DOHH2 (cell line): ENCODE results near the gene RFPL2.
"Not testable (repeated sequence)": the region's sequence is repeated elsewhere in the genome, so short reads cannot be mapped to it uniquely, and the experiment has no call there.

Experiments
- H3F3A ChIP-seq: fragments of 200-600 bp; sonication (generic), shearing (Covaris generic); 2 replicates; pipeline ENCODE4 v1.6.0; 2016; ENCODE audit warnings: antibody characterized with exemption, mild to moderate bottlenecking; ENCODE audit not compliant: control insufficient read depth, insufficient read depth
- H3K27ac ChIP-seq: fragments of 200-600 bp; sonication (generic); 2 replicates; pipeline ENCODE4 v1.5.1; 2014; ENCODE audit warnings: low read depth, mild to moderate bottlenecking, low read length, moderate library complexity
- H3K27me3 ChIP-seq: fragments of 200-600 bp; sonication (generic); 2 replicates; pipeline ENCODE4 v1.6.1; 2014; ENCODE audit warnings: mild to moderate bottlenecking, low read length, mixed read lengths; ENCODE audit not compliant: control insufficient read depth
- H3K36me3 ChIP-seq: fragments of 200-600 bp; sonication (generic); 2 replicates; pipeline ENCODE4 v1.6.1; 2014; ENCODE audit warnings: mild to moderate bottlenecking, low read length, moderate library complexity, mixed read lengths; ENCODE audit not compliant: control insufficient read depth
- H3K4me1 ChIP-seq: fragments of 200-600 bp; sonication (generic); 2 replicates; pipeline ENCODE4 v1.6.1; 2014; ENCODE audit warnings: mild to moderate bottlenecking, low read length, mixed read lengths; ENCODE audit not compliant: control insufficient read depth
- H3K4me2 ChIP-seq: fragments of 200-600 bp; sonication (generic); 2 replicates; pipeline ENCODE4 v1.6.0; 2014; ENCODE audit warnings: mild to moderate bottlenecking, low read length, moderate library complexity
- H3K4me3 ChIP-seq: fragments of 200-600 bp; sonication (generic); 2 replicates; pipeline ENCODE4 v1.5.1; 2014; ENCODE audit warnings: mild to moderate bottlenecking, low read length, mixed read lengths
- H3K79me2 ChIP-seq: fragments of 200-600 bp; sonication (generic); 2 replicates; pipeline ENCODE4 v1.6.1; 2014; ENCODE audit warnings: mild to moderate bottlenecking, low read length, mixed read lengths; ENCODE audit not compliant: control insufficient read depth
- H3K9me2 ChIP-seq: fragments of 200-600 bp; sonication (generic); replicated peaks from 2 replicates; pipeline ENCODE4 v1.6.1; 2014; ENCODE audit warnings: mild to moderate bottlenecking, low read length, mixed read lengths; ENCODE audit not compliant: control insufficient read depth
- H3K9me3 ChIP-seq: fragments of 200-600 bp; sonication (generic); 2 replicates; pipeline ENCODE4 v1.6.1; 2014; ENCODE audit warnings: antibody characterized with exemption, low read length, mixed read lengths; ENCODE audit not compliant: control insufficient read depth, insufficient read depth
- H4K20me1 ChIP-seq: fragments of 200-600 bp; sonication (generic); 2 replicates; pipeline ENCODE4 v1.6.0; 2014; ENCODE audit warnings: low read depth, mild to moderate bottlenecking, antibody characterized with exemption, low read length, moderate library complexity; ENCODE audit not compliant: control insufficient read depth, insufficient read depth
- EZH2phosphoT487 ChIP-seq: fragments of 200-600 bp; sonication (generic); IDR thresholded peaks from 2 replicates; pipeline ENCODE4 v1.6.1; 2017; ENCODE audit warnings: borderline replicate concordance, mild to moderate bottlenecking, antibody characterized with exemption, low read length, moderate library complexity, mixed read lengths
- TF ChIP-seq, protein P1 (sequence below): fragments of 200-600 bp; sonication (generic); IDR thresholded peaks from one replicate; pipeline ENCODE4 v1.5.1; 2014; ENCODE audit warnings: antibody characterized with exemption, mild to moderate bottlenecking, low read depth, low read length; ENCODE audit not compliant: poor library complexity, severe bottlenecking

Gene RFPL2

DNA sequence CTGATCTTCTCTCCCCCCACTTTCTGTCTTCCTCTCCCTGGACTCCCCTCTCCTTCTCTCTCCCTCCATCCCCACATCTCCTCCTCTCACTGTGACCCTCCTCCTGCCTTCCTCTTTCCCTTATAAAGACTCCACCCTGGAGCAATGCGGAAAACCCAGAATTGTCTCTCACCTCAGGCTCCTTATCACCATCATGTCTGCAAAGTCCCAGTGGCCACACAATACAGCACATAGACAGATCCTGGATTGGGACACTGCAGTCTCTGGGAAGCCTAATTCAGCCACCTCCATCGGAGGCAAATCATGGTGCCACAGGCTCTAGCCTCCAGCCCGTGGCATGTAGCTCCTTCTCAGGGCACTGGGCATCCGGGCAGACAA, 2.7 kb downstream of the RFPL2 start:
- Histone ChIP-seq H3K27me3 (no peaks in the 10 kb centered on the region), H3K4me3 (no peak overlapping the region), H3K4me2 (no peak overlapping the region), H3K9me2 (no peaks in the 10 kb centered on the region), H4K20me1 (no peaks in the 10 kb centered on the region), H3K36me3 (no peaks in the 10 kb centered on the region), H3K27ac (no peak overlapping the region), H3K9me3 (no peaks in the 10 kb centered on the region), H3K79me2 (no peaks in the 10 kb centered on the region), H3F3A (no peaks in the 10 kb centered on the region), H3K4me1 (no peaks in the 10 kb centered on the region)
- TF ChIP-seq EZH2phosphoT487, result no peak
- TF ChIP-seq, protein P1, sequence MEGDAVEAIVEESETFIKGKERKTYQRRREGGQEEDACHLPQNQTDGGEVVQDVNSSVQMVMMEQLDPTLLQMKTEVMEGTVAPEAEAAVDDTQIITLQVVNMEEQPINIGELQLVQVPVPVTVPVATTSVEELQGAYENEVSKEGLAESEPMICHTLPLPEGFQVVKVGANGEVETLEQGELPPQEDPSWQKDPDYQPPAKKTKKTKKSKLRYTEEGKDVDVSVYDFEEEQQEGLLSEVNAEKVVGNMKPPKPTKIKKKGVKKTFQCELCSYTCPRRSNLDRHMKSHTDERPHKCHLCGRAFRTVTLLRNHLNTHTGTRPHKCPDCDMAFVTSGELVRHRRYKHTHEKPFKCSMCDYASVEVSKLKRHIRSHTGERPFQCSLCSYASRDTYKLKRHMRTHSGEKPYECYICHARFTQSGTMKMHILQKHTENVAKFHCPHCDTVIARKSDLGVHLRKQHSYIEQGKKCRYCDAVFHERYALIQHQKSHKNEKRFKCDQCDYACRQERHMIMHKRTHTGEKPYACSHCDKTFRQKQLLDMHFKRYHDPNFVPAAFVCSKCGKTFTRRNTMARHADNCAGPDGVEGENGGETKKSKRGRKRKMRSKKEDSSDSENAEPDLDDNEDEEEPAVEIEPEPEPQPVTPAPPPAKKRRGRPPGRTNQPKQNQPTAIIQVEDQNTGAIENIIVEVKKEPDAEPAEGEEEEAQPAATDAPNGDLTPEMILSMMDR, result no peak

DNA sequence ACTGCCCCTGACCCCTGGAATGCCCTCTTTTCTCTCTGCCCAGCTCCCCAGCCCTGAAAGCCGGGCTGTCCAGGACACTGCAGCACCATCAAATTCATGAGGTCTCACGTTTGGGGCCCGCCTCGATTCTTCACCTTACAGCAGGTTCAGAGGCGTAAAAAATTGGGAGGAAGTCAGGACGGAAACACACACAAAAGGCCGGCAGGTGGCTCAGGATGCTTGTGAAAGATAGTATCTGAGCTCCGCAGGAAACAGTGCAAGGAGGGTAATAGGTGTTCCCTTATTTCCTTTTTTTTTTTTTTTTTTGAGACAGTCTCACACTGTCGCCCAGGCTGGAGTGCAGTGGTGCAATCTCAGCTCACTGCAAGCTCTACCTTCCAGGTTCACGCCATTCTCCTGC, 4.1 kb downstream of the RFPL2 start:
- H3F3A ChIP-seq, result no peaks in the 10 kb centered on the region
- no peaks in the 10 kb centered on the region for H3K79me2 ChIP-seq
- TF ChIP-seq EZH2phosphoT487, result no peak
- TF ChIP-seq, protein P1, result no peak
- no peaks in the 10 kb centered on the region for H4K20me1 ChIP-seq
- H3K9me3 ChIP-seq, result no peaks in the 10 kb centered on the region
- no peak overlapping the region for H3K4me3 ChIP-seq
- H3K9me2 ChIP-seq, result no peaks in the 10 kb centered on the region
- H3K4me1 ChIP-seq, result no peaks in the 10 kb centered on the region
- no peaks in the 10 kb centered on the region for H3K27me3 ChIP-seq
- no peaks in the 10 kb centered on the region for H3K36me3 ChIP-seq
- H3K27ac ChIP-seq, result no peak overlapping the region
- no peak overlapping the region for H3K4me2 ChIP-seq

DNA sequence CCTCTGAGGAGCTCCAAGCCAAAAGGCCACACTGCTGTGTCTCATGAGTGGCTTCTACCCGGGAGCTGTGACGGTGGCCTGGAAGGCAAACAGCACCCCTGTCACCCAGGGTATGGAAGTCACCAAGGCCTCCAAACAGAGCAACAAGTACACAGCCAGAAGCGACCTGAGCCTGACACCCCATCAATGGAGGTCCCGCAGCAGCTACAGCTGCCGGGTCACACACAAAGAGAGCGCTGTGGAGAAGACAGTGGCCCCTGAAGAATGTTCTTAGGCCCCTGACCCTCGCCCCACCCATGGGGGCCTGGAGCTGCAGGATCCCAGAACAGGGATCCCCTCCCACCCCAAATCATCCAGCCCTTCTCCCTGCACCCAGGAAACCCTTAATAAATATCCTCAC, 4.9 kb downstream of the RFPL2 start:
- no peaks in the 10 kb centered on the region for H3K36me3 ChIP-seq
- no peak for TF ChIP-seq EZH2phosphoT487
- TF ChIP-seq, protein P1, result no peak
- H4K20me1 ChIP-seq, result no peaks in the 10 kb centered on the region
- H3K4me1 ChIP-seq, result no peaks in the 10 kb centered on the region
- no peaks in the 10 kb centered on the region for H3F3A ChIP-seq
- no peaks in the 10 kb centered on the region for H3K27me3 ChIP-seq
- no peaks in the 10 kb centered on the region for H3K79me2 ChIP-seq
- H3K4me2 ChIP-seq, result no peak overlapping the region
- no peaks in the 10 kb centered on the region for H3K9me3 ChIP-seq
- no peaks in the 10 kb centered on the region for H3K9me2 ChIP-seq
- H3K27ac ChIP-seq, result no peak overlapping the region
- no peak overlapping the region for H3K4me3 ChIP-seq

DNA sequence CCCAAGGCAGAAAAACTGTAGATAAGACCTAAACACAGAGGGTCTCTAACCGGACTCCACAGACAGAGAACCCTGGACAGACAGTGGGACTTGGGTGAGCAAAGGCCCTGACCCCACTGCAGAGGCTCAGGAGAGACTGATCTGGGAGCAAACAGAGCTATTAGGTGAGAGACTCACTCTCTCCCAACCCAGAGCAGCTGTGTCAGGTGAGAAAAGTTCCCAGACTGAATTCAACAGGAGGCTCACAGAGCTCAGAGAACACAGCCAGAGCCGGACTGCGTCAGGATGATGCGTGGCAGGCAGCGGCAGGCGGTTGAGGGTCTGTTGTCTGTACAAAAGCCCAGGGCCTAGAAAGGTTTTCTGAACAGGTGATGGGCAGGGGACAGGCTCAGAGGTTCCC, 5.5 kb downstream of the RFPL2 start:
- H3F3A ChIP-seq, result no peaks in the 10 kb centered on the region
- no peak overlapping the region for H3K4me2 ChIP-seq
- no peak overlapping the region for H3K27ac ChIP-seq
- no peak overlapping the region for H3K4me3 ChIP-seq
- no peaks in the 10 kb centered on the region for H3K79me2 ChIP-seq
- no peaks in the 10 kb centered on the region for H3K27me3 ChIP-seq
- no peaks in the 10 kb centered on the region for H3K36me3 ChIP-seq
- H3K9me2 ChIP-seq, result no peaks in the 10 kb centered on the region
- no peaks in the 10 kb centered on the region for H3K9me3 ChIP-seq
- H4K20me1 ChIP-seq, result no peaks in the 10 kb centered on the region
- no peak for TF ChIP-seq EZH2phosphoT487
- TF ChIP-seq, protein P1, result no peak
- no peaks in the 10 kb centered on the region for H3K4me1 ChIP-seq

DNA sequence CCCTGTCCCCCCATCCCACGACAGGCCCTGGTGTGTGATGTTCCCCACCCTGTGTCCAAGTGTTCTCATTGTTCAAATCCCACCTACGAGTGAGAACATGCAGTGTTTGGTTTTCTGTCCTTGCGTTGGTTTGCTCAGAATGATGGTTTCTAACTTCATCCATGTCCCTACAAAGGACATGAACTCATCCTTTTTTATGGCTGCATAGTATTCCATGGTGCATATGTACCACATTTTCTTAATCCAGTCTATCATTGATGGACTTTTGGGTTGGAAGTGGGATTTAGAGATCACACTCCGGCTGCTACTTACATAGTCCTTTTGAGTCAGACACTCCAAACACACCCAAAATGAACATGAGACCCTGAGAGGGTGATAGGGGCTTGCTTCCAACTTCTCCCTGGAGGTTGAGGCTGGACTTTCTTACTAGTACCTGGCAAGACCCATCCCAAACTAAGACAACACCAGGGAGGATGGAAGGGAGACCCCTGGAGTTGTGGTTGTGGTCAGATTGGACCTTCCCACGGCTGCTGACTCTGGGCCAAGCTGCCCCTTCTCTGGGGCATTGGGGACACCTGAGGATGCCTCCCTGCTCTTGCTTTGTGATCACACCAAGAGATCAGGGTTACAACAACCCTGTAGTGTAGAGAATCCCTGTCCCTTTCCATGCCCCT, 7.2 kb downstream of the RFPL2 start:
- not testable (repeated sequence) for H3K9me3 ChIP-seq, H3K4me3 ChIP-seq, H3K9me2 ChIP-seq, H3K27me3 ChIP-seq, H3K79me2 ChIP-seq, H3K27ac ChIP-seq, H3F3A ChIP-seq, H3K36me3 ChIP-seq, H3K4me2 ChIP-seq, H4K20me1 ChIP-seq, H3K4me1 ChIP-seq
